HCT116 (cell line): ENCODE data around the gene OCRL. TPM values are rescaled to one million over a fixed set of nuclear protein-coding genes. Genes with fewer than 3 reads are reported as not detected.

ENCODE experiments used
- ATAC-seq: fragments of 200-7000 bp; cut with Tn5 transposase; 2 replicates; pipeline ENCODE4 v1.9.1; 2020; ENCODE audit warnings: mild to moderate bottlenecking, moderate library complexity
- BruUV-seq: library from RNA; stranded (reverse); fragments of 400-500 nt; replicated peaks from 2 replicates; lab custom pipeline; 2021; lab: Mats Ljungman, UMichigan
- CTCF ChIA-PET: fragments of 300-600 bp; sonication (Branson Sonifier 250); formaldehyde crosslinking; loops from one replicate; lab custom pipeline; 2021; ENCODE audit warnings: antibody characterized with exemption; lab: Charles Lee
- POLR2A ChIA-PET: fragments of 300-600, 350-600 bp; sonication (Branson Sonifier 250); formaldehyde crosslinking; loops from one replicate; lab custom pipeline; 2021; ENCODE audit warnings: antibody characterized with exemption; lab: Charles Lee
- RAD21 ChIA-PET, 2 experiments: fragments of 300-600 bp; sonication (Branson Sonifier 250); formaldehyde crosslinking; loops; one replicate each; lab custom pipeline; 2023; ENCODE audit warnings: low total read pairs in 2 of 2; ENCODE audit not compliant: uncharacterized antibody in 2 of 2, unreplicated experiment in 2 of 2, low non-redundant PET in 1 of 2; lab: Charles Lee
- DNase-seq: peaks from one replicate; pipeline ENCODE4 v3.0.0-alpha.2; 2010; ENCODE audit warnings: low read depth, low spot score
- H2AFZ ChIP-seq: fragments of 200-600 bp; shearing (Covaris generic), sonication (generic); 2 replicates; pipeline ENCODE4 v1.6.1; 2017; ENCODE audit warnings: low read depth, mixed run types, mixed read lengths, antibody characterized with exemption, low read length; ENCODE audit not compliant: poor library complexity, severe bottlenecking
- H3K27ac ChIP-seq: 2 replicates; pipeline ENCODE4 v1.5.1; 2012; ENCODE audit warnings: low read depth, low read length
- H3K27me3 ChIP-seq: fragments of 200-600 bp; sonication (generic); 2 replicates; pipeline ENCODE4 v1.6.1; 2016; ENCODE audit warnings: mixed run types, low read length, mixed read lengths; ENCODE audit not compliant: insufficient read depth
- H3K36me3 ChIP-seq, 2 experiments: fragments of 200-500 bp in 1 of 2; fragments of 200-600 bp in 1 of 2; sonication (Bioruptor generic) in 1 of 2; sonication (generic) in 1 of 2; 2 replicates each; pipeline versions ENCODE4 v1.5.1 to v1.6.1; 2014 to 2016; ENCODE audit warnings: low read length in 2 of 2, inconsistent platforms in 1 of 2, mixed read lengths in 1 of 2, mixed run types in 1 of 2; ENCODE audit not compliant: insufficient read depth in 2 of 2, control insufficient read depth in 1 of 2
- H3K4me1 ChIP-seq, 2 experiments: fragments of 200-600 bp in 1 of 2; sonication (generic) in 1 of 2; 2 replicates each; pipeline versions ENCODE4 v1.5.1 to v1.6.1; 2012 to 2017; ENCODE audit warnings: low read length in 2 of 2, inconsistent platforms in 1 of 2, mild to moderate bottlenecking in 1 of 2, mixed read lengths in 1 of 2, mixed run types in 1 of 2, moderate library complexity in 1 of 2; ENCODE audit not compliant: insufficient read depth in 2 of 2, control insufficient read depth in 1 of 2
- H3K4me2 ChIP-seq: fragments of 200-600 bp; sonication (generic); 2 replicates; pipeline ENCODE4 v1.6.1; 2017; ENCODE audit warnings: mixed run types, low read length, mixed read lengths
- H3K4me3 ChIP-seq, 2 experiments: fragments of 200-600 bp in 1 of 2; sonication (generic) in 1 of 2; replicated peaks in 1 of 2; 2 replicates each; pipeline ENCODE4 v1.5.1; 2011 to 2016; ENCODE audit warnings: low read length in 2 of 2, control low read depth in 1 of 2, low read depth in 1 of 2, mild to moderate bottlenecking in 1 of 2, mixed read lengths in 1 of 2, mixed run types in 1 of 2
- H3K79me2 ChIP-seq: fragments of 200-600 bp; sonication (generic); 2 replicates; pipeline ENCODE4 v1.6.1; 2017; ENCODE audit warnings: mild to moderate bottlenecking, mixed run types, low read length, moderate library complexity, mixed read lengths; ENCODE audit not compliant: insufficient read depth
- H3K9ac ChIP-seq: fragments of 200-600 bp; sonication (generic); 2 replicates; pipeline ENCODE4 v1.6.1; 2016; ENCODE audit warnings: low read length, mixed read lengths
- H3K9me2 ChIP-seq: fragments of 200-600 bp; sonication (generic), shearing (Covaris generic); 2 replicates; pipeline ENCODE4 v1.6.1; 2017; ENCODE audit warnings: mixed run types, mild to moderate bottlenecking, moderate library complexity; ENCODE audit not compliant: insufficient read depth
- H3K9me3 ChIP-seq, 2 experiments: fragments of 200-500 bp in 1 of 2; fragments of 200-600 bp in 1 of 2; sonication (Bioruptor generic) in 1 of 2; sonication (generic) in 1 of 2; 2 replicates each; pipeline ENCODE4 v1.6.1; 2014 to 2017; ENCODE audit warnings: low read length in 2 of 2, mixed read lengths in 2 of 2, inconsistent platforms in 1 of 2, low read depth in 1 of 2, mild to moderate bottlenecking in 1 of 2, mixed run types in 1 of 2, moderate library complexity in 1 of 2; ENCODE audit not compliant: control insufficient read depth in 1 of 2, insufficient read depth in 1 of 2
- H4K20me1 ChIP-seq: fragments of 200-600 bp; sonication (generic), shearing (Covaris generic); 2 replicates; pipeline ENCODE4 v1.6.1; 2017; ENCODE audit warnings: mixed run types, mild to moderate bottlenecking, moderate library complexity; ENCODE audit not compliant: insufficient read depth
- CBX3 ChIP-seq: IDR thresholded peaks from 2 replicates; pipeline ENCODE4 v1.6.1; 2012; ENCODE audit warnings: low read depth
- CEBPB ChIP-seq: IDR thresholded peaks from 2 replicates; pipeline ENCODE4 v1.6.1; 2012; ENCODE audit warnings: low read depth
- CTCF ChIP-seq, 3 experiments: fragments of 200-600 bp in 1 of 3; sonication (generic) in 1 of 3; IDR thresholded peaks in 2 of 3; conservative IDR thresholded peaks in 1 of 3; 2 replicates each; pipeline ENCODE4 v1.5.1; 2012 to 2017; ENCODE audit warnings: low read depth in 2 of 3, low read length in 2 of 3, antibody characterized with exemption in 1 of 3, borderline replicate concordance in 1 of 3, control low read depth in 1 of 3, mild to moderate bottlenecking in 1 of 3, mixed read lengths in 1 of 3, mixed run types in 1 of 3, moderate library complexity in 1 of 3; ENCODE audit not compliant: insufficient read depth in 1 of 3
- EGR1 ChIP-seq: IDR thresholded peaks from 2 replicates; pipeline ENCODE4 v1.6.1; 2012; ENCODE audit warnings: low read depth
- ELF1 ChIP-seq: IDR thresholded peaks from 2 replicates; pipeline ENCODE4 v1.6.1; 2012; ENCODE audit warnings: low read depth, borderline replicate concordance
- EZH2phosphoT487 ChIP-seq: fragments of 200-600 bp; IDR thresholded peaks from 2 replicates; pipeline ENCODE4 v1.6.1; 2018; ENCODE audit warnings: antibody characterized with exemption, borderline replicate concordance
- FOSL1 ChIP-seq: IDR thresholded peaks from 2 replicates; pipeline ENCODE4 v1.6.1; 2012; ENCODE audit warnings: low read depth
- JUND ChIP-seq: IDR thresholded peaks from 2 replicates; pipeline ENCODE4 v1.6.1; 2012
- MAX ChIP-seq: IDR thresholded peaks from 2 replicates; pipeline ENCODE4 v1.6.1; 2012
- POLR2A ChIP-seq: IDR thresholded peaks from 2 replicates; pipeline ENCODE4 v1.7.0; 2011; ENCODE audit warnings: borderline replicate concordance; ENCODE audit not compliant: insufficient read depth, insufficient read length; ENCODE audit errors: extremely low read depth
- ZBTB33 ChIP-seq: IDR thresholded peaks from 2 replicates; pipeline ENCODE4 v1.6.1; 2011; ENCODE audit warnings: mild to moderate bottlenecking, low read length, moderate library complexity; ENCODE audit not compliant: insufficient replicate concordance; ENCODE audit errors: extremely low read depth
- intact Hi-C: fragments of 100-400 bp; cut with micrococcal nuclease; formaldehyde crosslinking; loops from 2 replicates; pipeline ENCODE4 v1.10.0; 2022
- total RNA-seq: library from RNA; stranded (reverse); gene quantifications from one replicate; pipeline ENCODE4 v1.2.1, GENCODE V29; 2021; ENCODE audit not compliant: unreplicated experiment

OCRL gene
- total RNA-seq, 1 experiment from 2014 or later, result 19.8 TPM

- intact Hi-C loops, result no loop called here
- no TSS peak for BruUV-seq
- H3K4me2 ChIP-seq, result no peak overlapping the region
- no peaks in the 10 kb centered on the region for H4K20me1 ChIP-seq
- ChIA-PET RAD21 (no interaction called here), POLR2A (no interaction called here), CTCF (no interaction called here)
- ATAC-seq (no peak), DNase-seq (no peak)
- H2AFZ ChIP-seq, result no peak overlapping the region
- no peaks in the 10 kb centered on the region for H3K9me3 ChIP-seq
- no peak overlapping the region for H3K4me3 ChIP-seq
- no peaks in the 10 kb centered on the region for H3K27me3 ChIP-seq
- no peaks in the 10 kb centered on the region for H3K9me2 ChIP-seq
- H3K27ac ChIP-seq, result no peak overlapping the region
- H3K36me3 ChIP-seq, result peaks cover 0 to 4% of the 10 kb centered on the region in 2 experiments; a peak in 2 of 4 replicates
- H3K79me2 ChIP-seq, result no peaks in the 10 kb centered on the region
- no peak overlapping the region for H3K9ac ChIP-seq
- TF ChIP-seq CEBPB (no peak), ELF1 (no peak), CBX3 (no peak), CTCF (IDR thresholded peaks at IDR 0.05 in 2 of 3, conservative IDR thresholded peaks at IDR 0.05 in 1 of 3; ENCODE audit: borderline replicate concordance in 1 of 3, insufficient read depth in 1 of 3, low read depth in 2 of 3, low read length in 2 of 3) (no peak), JUND (no peak)
- H3K4me1 ChIP-seq, result no peaks in the 10 kb centered on the region
Observed at GRCh38 chrX:129512409-129512808, 27.6 kb upstream of the OCRL start.

GRCh38 chrX:129516402-129516801, 23.7 kb upstream of the OCRL start:
- peaks cover 14% of the 10 kb centered on the region for H3K79me2 ChIP-seq
- no peaks in the 10 kb centered on the region for H3K27me3 ChIP-seq
- H3K4me1 ChIP-seq, result peaks cover under 1 to 1% of the 10 kb centered on the region in 2 experiments; a peak in 3 of 4 replicates
- ATAC-seq (no peak), DNase-seq (no peak)
- no peak overlapping the region for H3K27ac ChIP-seq
- TF ChIP-seq EZH2phosphoT487, result no peak
- no peak for TF ChIP-seq FOSL1
- no peak for TF ChIP-seq JUND
- TF ChIP-seq MAX, result no peak
- TF ChIP-seq EGR1, result no peak
- no peak for TF ChIP-seq ZBTB33
- no peak for TF ChIP-seq POLR2A
- no peak overlapping the region for H2AFZ ChIP-seq
- ChIA-PET CTCF (no interaction called here), POLR2A (no interaction called here), RAD21 (no interaction called here)
- peaks cover 0 to 2% of the 10 kb centered on the region in 2 experiments; a peak in 2 of 4 replicates for H3K36me3 ChIP-seq
- no peaks in the 10 kb centered on the region for H3K9me3 ChIP-seq
- no TSS peak for BruUV-seq
- no peaks in the 10 kb centered on the region for H3K9me2 ChIP-seq
- no peak overlapping the region for H3K4me2 ChIP-seq
- intact Hi-C loops, result no loop called here
- H3K9ac ChIP-seq, result no peak overlapping the region
- no peaks in the 10 kb centered on the region for H4K20me1 ChIP-seq
- no peak overlapping the region for H3K4me3 ChIP-seq
